MM.1S (cell line): ENCODE results near the gene RARG.
"Not testable (repeated sequence)": the region's sequence is repeated elsewhere in the genome, so short reads cannot be mapped to it uniquely, and the experiment has no call there.

Experiments
- DNase-seq: peaks from one replicate; pipeline ENCODE4 v3.0.0-alpha.2; 2015
- H2AFZ ChIP-seq: fragments of 300-600 bp; sonication (generic); 2 replicates; pipeline ENCODE4 v1.6.0; 2016; ENCODE audit warnings: antibody characterized with exemption, low read length
- H3F3A ChIP-seq: fragments of 300-600 bp; sonication (generic); 2 replicates; pipeline ENCODE4 v1.6.1; 2016; ENCODE audit warnings: mild to moderate bottlenecking, antibody characterized with exemption, low read length, moderate library complexity, mixed read lengths; ENCODE audit not compliant: insufficient read depth
- H3K27ac ChIP-seq: fragments of 300-600 bp; sonication (generic); 2 replicates; pipeline ENCODE4 v1.5.1; 2016; ENCODE audit warnings: mild to moderate bottlenecking, low read length
- H3K27me3 ChIP-seq: fragments of 300-600 bp; sonication (generic); replicated peaks from 2 replicates; pipeline ENCODE4 v1.6.0; 2016; ENCODE audit warnings: low read length; ENCODE audit not compliant: insufficient read depth
- H3K36me3 ChIP-seq: fragments of 300-600 bp; sonication (generic); replicated peaks from 2 replicates; pipeline ENCODE4 v1.6.1; 2016; ENCODE audit warnings: mild to moderate bottlenecking, low read length, mixed read lengths; ENCODE audit not compliant: insufficient read depth
- H3K4me1 ChIP-seq: fragments of 300-600 bp; sonication (generic); 2 replicates; pipeline ENCODE4 v1.6.1; 2016; ENCODE audit warnings: low read length, mixed read lengths
- H3K4me2 ChIP-seq: fragments of 300-600 bp; sonication (generic); 2 replicates; pipeline ENCODE4 v1.6.0; 2016; ENCODE audit warnings: low read depth, low read length
- H3K4me3 ChIP-seq: fragments of 300-600 bp; sonication (generic); 2 replicates; pipeline ENCODE4 v1.5.1; 2016; ENCODE audit warnings: low read length, mixed read lengths
- H3K79me2 ChIP-seq: fragments of 300-600 bp; sonication (generic); 2 replicates; pipeline ENCODE4 v1.6.1; 2016; ENCODE audit warnings: mixed run types, low read length, mixed read lengths
- H3K9ac ChIP-seq: fragments of 300-600 bp; sonication (generic); 2 replicates; pipeline ENCODE4 v1.6.1; 2016; ENCODE audit warnings: low read length, mixed read lengths
- H3K9me2 ChIP-seq: fragments of 300-600 bp; sonication (generic); replicated peaks from 2 replicates; pipeline ENCODE4 v1.6.1; 2016; ENCODE audit warnings: mild to moderate bottlenecking, low read length, mixed read lengths; ENCODE audit not compliant: insufficient read depth
- H3K9me3 ChIP-seq: fragments of 300-600 bp; sonication (generic); replicated peaks from 2 replicates; pipeline ENCODE4 v1.6.1; 2016; ENCODE audit warnings: mild to moderate bottlenecking, low read length, mixed read lengths; ENCODE audit not compliant: insufficient read depth
- H4K20me1 ChIP-seq: fragments of 300-600 bp; sonication (generic); 2 replicates; pipeline ENCODE4 v1.6.1; 2016; ENCODE audit warnings: mild to moderate bottlenecking, low read length, moderate library complexity, mixed read lengths; ENCODE audit not compliant: insufficient read depth
- EZH2 ChIP-seq: fragments of 300-600 bp; sonication (generic); optimal IDR thresholded peaks from 2 replicates; pipeline ENCODE3; 2017; ENCODE audit warnings: low read depth, mild to moderate bottlenecking, antibody characterized with exemption, low read length, mixed read lengths
- EZH2phosphoT487 ChIP-seq: fragments of 300-600 bp; sonication (generic); IDR thresholded peaks from 2 replicates; pipeline ENCODE4 v1.6.1; 2018; ENCODE audit warnings: antibody characterized with exemption, low read length
- TF ChIP-seq, protein P1 (sequence below): fragments of 300-600 bp; sonication (generic); IDR thresholded peaks from 2 replicates; pipeline ENCODE4 v1.5.1; 2016; ENCODE audit warnings: antibody characterized with exemption, low read length, mixed read lengths

RARG gene

GRCh38 chr12:53170215-53170614, 61.8 kb downstream of the RARG start:
- no peak overlapping the region for H2AFZ ChIP-seq
- no peak for DNase-seq
- no peaks in the 10 kb centered on the region for H3K79me2 ChIP-seq
- H3K4me2 ChIP-seq = no peak overlapping the region
- 0 out of 2 replicates have a peak, but pooled peaks cover 4% of the 10 kb centered on the region for H3K4me1 ChIP-seq
- no peaks in the 10 kb centered on the region for H3K9me3 ChIP-seq
- TF ChIP-seq EZH2 (no peak), EZH2phosphoT487 (no peak)
- TF ChIP-seq, protein P1, sequence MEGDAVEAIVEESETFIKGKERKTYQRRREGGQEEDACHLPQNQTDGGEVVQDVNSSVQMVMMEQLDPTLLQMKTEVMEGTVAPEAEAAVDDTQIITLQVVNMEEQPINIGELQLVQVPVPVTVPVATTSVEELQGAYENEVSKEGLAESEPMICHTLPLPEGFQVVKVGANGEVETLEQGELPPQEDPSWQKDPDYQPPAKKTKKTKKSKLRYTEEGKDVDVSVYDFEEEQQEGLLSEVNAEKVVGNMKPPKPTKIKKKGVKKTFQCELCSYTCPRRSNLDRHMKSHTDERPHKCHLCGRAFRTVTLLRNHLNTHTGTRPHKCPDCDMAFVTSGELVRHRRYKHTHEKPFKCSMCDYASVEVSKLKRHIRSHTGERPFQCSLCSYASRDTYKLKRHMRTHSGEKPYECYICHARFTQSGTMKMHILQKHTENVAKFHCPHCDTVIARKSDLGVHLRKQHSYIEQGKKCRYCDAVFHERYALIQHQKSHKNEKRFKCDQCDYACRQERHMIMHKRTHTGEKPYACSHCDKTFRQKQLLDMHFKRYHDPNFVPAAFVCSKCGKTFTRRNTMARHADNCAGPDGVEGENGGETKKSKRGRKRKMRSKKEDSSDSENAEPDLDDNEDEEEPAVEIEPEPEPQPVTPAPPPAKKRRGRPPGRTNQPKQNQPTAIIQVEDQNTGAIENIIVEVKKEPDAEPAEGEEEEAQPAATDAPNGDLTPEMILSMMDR = no peak
- H3K36me3 ChIP-seq = no peaks in the 10 kb centered on the region
- no peaks in the 10 kb centered on the region for H3K27me3 ChIP-seq
- H3F3A ChIP-seq = no peaks in the 10 kb centered on the region
- no peaks in the 10 kb centered on the region for H3K9me2 ChIP-seq
- no peak overlapping the region for H3K27ac ChIP-seq
- no peaks in the 10 kb centered on the region for H4K20me1 ChIP-seq
- H3K4me3 ChIP-seq = no peak overlapping the region
- H3K9ac ChIP-seq = no peak overlapping the region

GRCh38 chr12:53169644-53170043, 62.4 kb downstream of the RARG start:
- no peaks in the 10 kb centered on the region for H3K4me1 ChIP-seq
- no peak overlapping the region for H2AFZ ChIP-seq
- no peak overlapping the region for H3K4me3 ChIP-seq
- H3K9me3 ChIP-seq = no peaks in the 10 kb centered on the region
- H3K9ac ChIP-seq = no peak overlapping the region
- H4K20me1 ChIP-seq = no peaks in the 10 kb centered on the region
- DNase-seq = no peak
- H3K79me2 ChIP-seq = no peaks in the 10 kb centered on the region
- no peak overlapping the region for H3K4me2 ChIP-seq
- no peaks in the 10 kb centered on the region for H3F3A ChIP-seq
- TF ChIP-seq EZH2phosphoT487 = no peak
- no peak for TF ChIP-seq EZH2
- TF ChIP-seq, protein P1 = no peak
- H3K27me3 ChIP-seq = no peaks in the 10 kb centered on the region
- H3K27ac ChIP-seq = no peak overlapping the region
- no peaks in the 10 kb centered on the region for H3K36me3 ChIP-seq
- H3K9me2 ChIP-seq = no peaks in the 10 kb centered on the region

DNA sequence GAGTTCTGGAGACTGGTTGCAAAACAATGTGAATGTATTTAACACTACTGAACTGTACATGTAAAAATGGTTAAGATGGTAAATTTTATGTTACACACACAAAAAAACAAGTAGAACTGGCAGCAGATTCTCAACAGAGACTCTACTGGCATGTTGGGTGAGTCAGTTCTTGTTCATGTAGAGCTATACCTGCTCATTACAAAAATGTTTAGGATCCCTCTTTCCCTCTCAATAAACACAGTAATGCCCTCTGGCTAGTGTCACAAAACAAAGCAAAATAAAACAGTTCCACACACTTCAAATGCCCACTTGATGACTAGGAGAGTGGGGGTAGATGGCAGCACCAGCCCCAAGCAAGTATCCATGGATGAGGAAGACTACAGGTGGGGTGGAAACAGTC, 65.2 kb downstream of the RARG start:
- Histone ChIP-seq H3K9me3 (no peaks in the 10 kb centered on the region), H3K27me3 (no peaks in the 10 kb centered on the region), H4K20me1 (no peaks in the 10 kb centered on the region), H3K4me3 (no peak overlapping the region), H2AFZ (no peak overlapping the region), H3K36me3 (no peaks in the 10 kb centered on the region), H3F3A (no peaks in the 10 kb centered on the region), H3K27ac (no peak overlapping the region), H3K4me2 (no peak overlapping the region), H3K4me1 (no peaks in the 10 kb centered on the region), H3K79me2 (no peaks in the 10 kb centered on the region), H3K9ac (no peak overlapping the region), H3K9me2 (no peaks in the 10 kb centered on the region)
- no peak for TF ChIP-seq EZH2
- TF ChIP-seq, protein P1 = no peak
- DNase-seq = no peak

GRCh38 chr12:53163008-53163407, 69.0 kb downstream of the RARG start:
- DNase-seq, H3K9me3 ChIP-seq, H3K4me2 ChIP-seq, H3K4me3 ChIP-seq, H4K20me1 ChIP-seq, H3K9ac ChIP-seq, H2AFZ ChIP-seq, H3K4me1 ChIP-seq, H3F3A ChIP-seq, H3K9me2 ChIP-seq, H3K36me3 ChIP-seq, H3K79me2 ChIP-seq, H3K27me3 ChIP-seq, H3K27ac ChIP-seq: not testable (repeated sequence)
